HG02571 (cell line): Measurements from ENCODE around the gene KMT2C.
"Not testable (repeated sequence)": the region's sequence is repeated elsewhere in the genome, so short reads cannot be mapped to it uniquely, and the experiment has no call there.

Source experiments
- ATAC-seq: cut with Tn5 transposase; IDR thresholded peaks from one replicate; pipeline ENCODE4 v1.9.1; 2021; ENCODE audit warnings: mild to moderate bottlenecking, moderate library complexity; ENCODE audit not compliant: unreplicated experiment

KMT2C gene

GRCh38 chr7:152442330-152442835, 6.6 kb upstream of the KMT2C start:
- no peak for ATAC-seq

GRCh38 chr7:152441810-152442209, 6.0 kb upstream of the KMT2C start:
- ATAC-seq: not testable (repeated sequence)

- not testable (repeated sequence) for ATAC-seq
These were observed 5.4 kb upstream of the KMT2C start for GRCh38 chr7:152441168-152441567.

- ATAC-seq: not testable (repeated sequence)
These were observed 2.2 kb upstream of the KMT2C start for GRCh38 chr7:152438017-152438416.

- ATAC-seq: not testable (repeated sequence)
These were observed 1.2 kb upstream of the KMT2C start for GRCh38 chr7:152436931-152437575.

GRCh38 chr7:152436111-152436930, 518 bp upstream of the KMT2C start:
- ATAC-seq: peak; percentile 56

GRCh38 chr7:152434511-152435383, 1.1 kb downstream of the KMT2C start:
- ATAC-seq: not testable (repeated sequence)

GRCh38 chr7:152433721-152434490, 1.9 kb downstream of the KMT2C start:
- not testable (repeated sequence) for ATAC-seq

- not testable (repeated sequence) for ATAC-seq
These were observed 3.1 kb downstream of the KMT2C start for GRCh38 chr7:152432735-152433134.

- no peak for ATAC-seq
These were observed 4.9 kb downstream of the KMT2C start for GRCh38 chr7:152430854-152431253.

- not testable (repeated sequence) for ATAC-seq
These were observed 5.7 kb downstream of the KMT2C start for GRCh38 chr7:152430118-152430517.

GRCh38 chr7:152424348-152425108, 11.3 kb downstream of the KMT2C start:
- ATAC-seq: no peak

- no peak for ATAC-seq
These were observed 11.8 kb downstream of the KMT2C start for GRCh38 chr7:152423991-152424347.

- not testable (repeated sequence) for ATAC-seq
These were observed 12.6 kb downstream of the KMT2C start for GRCh38 chr7:152423171-152423570.

GRCh38 chr7:152420950-152421349, 14.9 kb downstream of the KMT2C start:
- not testable (repeated sequence) for ATAC-seq

- ATAC-seq: no peak
These were observed 16.1 kb downstream of the KMT2C start for GRCh38 chr7:152419473-152420429.

- ATAC-seq: no peak
These were observed 21.0 kb downstream of the KMT2C start for GRCh38 chr7:152414779-152415178.

- no peak for ATAC-seq
These were observed 24.4 kb downstream of the KMT2C start for GRCh38 chr7:152411389-152411788.
